NCI-H2227 treated with DMSO at 0.1 percent for 48 hours (cell line): Measurements from ENCODE around the gene EFHB.
"Not testable (repeated sequence)": the region's sequence is repeated elsewhere in the genome, so short reads cannot be mapped to it uniquely, and the experiment has no call there.

ENCODE experiments used
- DNase-seq: peaks from one replicate; lab custom pipeline; 2025; lab: John Stamatoyannopoulos, UW

Gene EFHB

DNA sequence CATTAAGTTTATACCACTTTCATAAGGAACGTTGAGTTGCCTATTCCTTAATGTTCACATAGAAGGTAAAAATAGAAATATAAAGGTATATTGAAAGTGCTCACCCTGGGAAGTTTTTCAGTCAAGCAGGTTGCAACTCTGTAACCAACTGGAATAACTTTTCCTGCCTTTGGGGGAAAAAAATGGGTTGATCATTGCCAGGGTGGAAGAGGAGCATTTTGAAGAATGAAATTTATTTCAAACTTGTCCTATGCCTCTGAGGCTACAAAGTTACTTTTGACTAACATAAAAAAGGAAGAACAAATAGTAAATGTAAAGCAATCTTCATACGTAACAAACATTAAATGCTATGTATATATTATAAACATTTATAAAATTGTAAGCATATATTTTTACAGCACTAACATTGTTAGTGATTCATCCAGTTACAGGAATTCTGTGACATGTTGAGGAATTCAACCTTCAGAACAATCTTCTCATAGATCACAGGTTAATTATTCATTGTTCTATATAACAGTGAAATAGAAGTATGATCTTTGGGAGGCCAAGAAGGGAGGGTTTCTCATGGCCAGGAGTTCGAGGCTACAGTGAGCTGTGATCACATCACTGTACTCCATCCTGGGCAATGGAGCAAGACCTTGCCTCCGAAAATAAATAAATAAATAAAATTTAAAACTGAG is 13.5 kb downstream of the EFHB start:
- no peak for DNase-seq

- no peak for DNase-seq
Measured at GRCh38 chr3:19917167-19917566, 16.9 kb downstream of the EFHB start.

DNA sequence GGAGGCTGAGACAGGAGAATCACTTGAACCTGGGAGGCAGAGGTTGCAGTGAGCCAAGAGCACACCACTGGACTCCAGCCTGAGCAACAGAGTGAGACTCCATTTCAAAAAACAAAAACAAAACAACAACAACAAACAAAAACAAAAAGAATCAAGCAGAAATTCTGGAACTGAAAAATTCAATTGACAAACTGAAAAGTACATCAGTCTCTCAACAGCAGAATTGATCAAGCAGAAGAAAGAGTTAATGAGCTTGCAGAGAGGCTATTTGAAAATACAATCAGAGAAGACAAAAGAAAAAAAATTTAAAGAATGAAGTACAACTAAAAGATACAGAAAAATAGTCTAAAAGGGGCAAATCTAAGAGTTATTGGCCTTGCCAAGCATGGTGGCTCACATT is 22.6 kb downstream of the EFHB start:
- no peak for DNase-seq

GRCh38 chr3:19907523-19907922 is 26.5 kb downstream of the EFHB start:
- no peak for DNase-seq

GRCh38 chr3:19903649-19904048 is 30.4 kb downstream of the EFHB start:
- no peak for DNase-seq

GRCh38 chr3:19901918-19902317 is 32.1 kb downstream of the EFHB start:
- DNase-seq: no peak

DNA sequence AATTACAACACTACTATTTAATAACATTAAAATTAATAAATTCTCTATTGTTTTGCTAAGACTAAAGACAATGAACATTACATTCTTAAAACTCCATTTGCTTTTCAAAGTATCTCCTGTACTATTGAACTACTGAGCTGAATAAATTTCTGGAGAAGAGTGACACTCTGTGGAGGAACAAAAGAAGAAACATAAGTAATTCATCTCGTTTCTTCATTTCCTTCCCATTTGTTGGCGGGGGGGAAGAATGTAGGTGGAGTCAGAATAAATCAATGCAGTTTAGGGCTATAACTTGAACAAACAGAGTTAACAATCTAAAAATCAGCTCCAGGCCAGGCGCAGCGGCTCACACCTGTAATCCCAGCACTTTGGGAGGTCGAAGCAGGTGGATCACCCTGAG is 32.7 kb downstream of the EFHB start:
- DNase-seq: no peak

DNA sequence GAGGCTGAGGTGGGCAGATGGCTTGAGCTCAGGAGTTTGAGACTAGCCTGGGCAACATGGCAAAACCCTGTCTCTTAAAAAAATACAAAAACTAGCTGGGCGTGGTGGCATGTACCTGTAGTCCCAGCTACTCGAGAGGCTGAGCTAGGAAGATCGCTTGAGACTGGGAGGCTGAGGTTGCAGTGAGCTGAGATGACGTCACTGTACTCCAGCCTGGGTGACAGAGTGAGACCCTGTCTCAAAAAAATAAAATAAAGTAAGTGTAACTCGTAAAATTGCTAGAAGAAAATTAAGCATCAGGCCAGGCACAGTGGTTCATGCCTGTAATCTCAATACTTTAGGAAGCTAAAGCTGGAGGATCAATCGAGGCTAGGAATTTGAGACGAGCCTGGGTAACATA is 34.2 kb downstream of the EFHB start:
- not testable (repeated sequence) for DNase-seq

GRCh38 chr3:19899264-19899663 is 34.8 kb downstream of the EFHB start:
- DNase-seq: no peak

GRCh38 chr3:19898721-19899120 is 35.3 kb downstream of the EFHB start:
- DNase-seq: no peak

- DNase-seq: no peak
Measured at GRCh38 chr3:19891740-19892139, 42.3 kb downstream of the EFHB start.

- no peak for DNase-seq
Measured at GRCh38 chr3:19888428-19889152, 45.4 kb downstream of the EFHB start.

GRCh38 chr3:19887122-19887521 is 46.9 kb downstream of the EFHB start:
- not testable (repeated sequence) for DNase-seq

DNA sequence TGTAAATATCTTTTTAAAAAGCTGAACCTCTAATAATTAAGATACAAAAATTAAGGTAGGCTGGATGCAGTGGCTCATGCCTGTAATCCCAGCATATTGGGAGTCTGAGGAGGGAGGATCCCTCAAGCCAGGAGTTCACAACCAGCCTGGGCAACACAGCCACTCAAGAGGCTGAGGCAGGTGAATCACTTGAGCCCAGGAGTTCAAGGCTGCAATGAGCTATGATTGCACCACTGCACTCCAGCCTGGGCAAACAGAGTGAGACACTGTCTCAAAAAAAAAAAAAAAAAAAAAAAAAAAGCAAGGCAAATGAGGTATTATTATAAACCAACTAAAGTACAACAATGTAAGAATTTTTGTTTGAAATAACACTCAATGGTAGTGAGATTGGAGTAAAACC is 47.6 kb downstream of the EFHB start:
- DNase-seq: no peak

DNA sequence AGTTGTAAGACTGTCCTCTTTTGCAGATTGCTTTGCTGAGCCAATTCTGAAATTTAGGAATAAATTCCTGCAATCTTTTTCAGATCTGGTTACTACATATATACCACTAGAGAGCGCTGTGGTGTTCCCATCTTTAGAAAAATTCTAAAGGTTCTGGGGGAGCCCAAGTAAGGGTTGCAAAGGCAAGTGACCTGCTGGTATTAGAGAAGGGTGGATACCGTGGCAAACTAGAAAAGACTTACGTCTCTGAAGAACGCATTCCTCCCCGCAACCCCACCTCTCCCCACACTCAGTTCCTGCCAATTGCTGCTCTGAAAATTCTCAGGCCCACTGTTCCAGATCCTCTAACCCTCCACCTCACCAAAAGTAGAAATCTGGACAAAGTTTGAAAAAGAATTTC is 48.5 kb downstream of the EFHB start:
- DNase-seq: peak; percentile 4

- no peak for DNase-seq
Measured at GRCh38 chr3:19881852-19882251, 52.2 kb downstream of the EFHB start.

GRCh38 chr3:19881036-19881435 is 53.0 kb downstream of the EFHB start:
- DNase-seq: no peak

DNA sequence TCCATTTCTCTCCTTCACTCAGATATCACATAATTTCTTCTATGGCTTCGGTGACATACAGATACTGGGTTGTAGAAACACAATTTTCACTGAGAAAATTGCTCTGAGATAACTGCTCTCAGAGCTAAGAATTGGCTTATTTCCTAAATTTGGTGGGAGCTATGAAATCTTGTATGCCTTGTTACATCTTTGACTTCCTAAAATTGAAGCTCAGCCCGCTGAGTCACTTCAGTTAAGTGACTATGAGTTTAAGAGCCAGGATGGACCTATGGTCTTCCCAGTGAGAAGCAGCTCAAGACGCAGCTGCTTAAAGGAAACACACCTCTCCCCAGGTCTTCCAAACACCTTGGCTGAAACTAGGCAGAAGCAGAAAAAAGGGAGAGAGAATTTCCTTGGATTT is 56.4 kb downstream of the EFHB start:
- no peak for DNase-seq

- peak; percentile 38 for DNase-seq
Measured at GRCh38 chr3:19866751-19867347, 67.2 kb downstream of the EFHB start.

DNA sequence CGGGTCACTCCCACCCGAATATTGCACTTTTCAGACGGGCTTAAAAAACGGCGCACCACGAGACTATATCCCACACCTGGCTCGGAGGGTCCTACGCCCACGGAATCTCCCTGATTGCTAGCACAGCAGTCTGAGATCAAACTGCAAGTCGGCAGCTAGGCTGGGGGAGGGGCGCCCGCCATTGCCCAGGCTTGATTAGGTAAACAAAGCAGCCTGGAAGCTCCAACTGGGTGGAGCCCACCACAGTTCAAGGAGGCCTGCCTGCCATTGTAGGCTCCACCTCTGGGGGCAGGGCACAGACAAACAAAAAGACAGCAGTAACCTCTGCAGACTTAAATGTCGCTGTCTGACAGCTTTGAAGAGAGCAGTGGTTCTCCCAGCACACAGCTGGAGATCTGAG is 78.7 kb downstream of the EFHB start:
- DNase-seq: peak; percentile 0

DNA sequence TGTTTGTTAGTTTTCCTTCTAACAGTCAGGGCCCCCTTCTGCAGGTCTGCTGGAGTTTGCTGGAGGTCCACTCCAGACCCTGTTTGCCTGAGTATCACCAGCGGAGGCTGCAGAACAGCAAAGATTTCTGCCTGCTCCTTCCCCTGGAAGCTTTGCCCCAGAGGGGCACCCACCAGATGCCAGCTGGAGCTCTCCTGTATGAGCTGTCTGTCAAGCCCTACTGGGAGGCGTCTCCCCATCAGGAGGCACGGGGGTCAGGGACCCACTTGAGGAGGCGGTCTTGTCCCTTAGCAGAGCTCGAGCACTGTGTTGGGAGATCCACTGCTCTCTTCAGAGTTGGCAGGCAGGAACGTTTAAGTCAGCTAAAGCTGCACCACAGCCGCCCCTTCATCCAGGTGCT is 87.4 kb downstream of the EFHB start:
- not testable (repeated sequence) for DNase-seq
